Stimulated activated CD8-positive, alpha-beta memory T cell treated with anti-CD3 and anti-CD28 coated beads, Interleukin-7, amount 100 ng/mL, for 4 hours (primary cell): ENCODE results near the gene CD163L1.
"Not testable (repeated sequence)": the region's sequence is repeated elsewhere in the genome, so short reads cannot be mapped to it uniquely, and the experiment has no call there.

Experiments
- DNase-seq, 2 donors: peaks; one replicate each; pipeline ENCODE4 v3.0.0-alpha.2; 2020; ENCODE audit warnings: low read depth in 2 of 2

Gene CD163L1

DNA sequence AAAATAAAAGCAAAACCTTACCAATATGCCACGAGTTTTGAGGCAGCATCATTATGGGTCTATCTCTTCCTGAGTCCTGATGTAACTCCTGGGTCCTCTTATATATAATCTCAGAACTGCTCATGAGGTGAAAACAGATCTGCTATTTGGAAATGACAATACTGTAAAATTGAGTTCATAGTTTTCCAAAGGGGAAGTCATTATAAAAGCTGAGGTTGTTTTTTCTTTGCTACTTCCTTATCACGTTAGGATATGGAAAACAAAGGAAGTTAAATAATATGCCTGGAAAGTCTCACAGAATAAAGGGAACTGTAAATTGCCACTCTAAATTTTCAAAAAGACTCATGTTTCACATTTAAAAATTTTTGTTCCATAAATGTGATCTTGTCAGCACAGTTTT is at the start of gene CD163L1:
CD163L1 (minus strand) TSS at position 78 of the 400 bp plus-strand sequence; CDS start at position 52, 26 bp downstream.
- no peak for DNase-seq

DNA sequence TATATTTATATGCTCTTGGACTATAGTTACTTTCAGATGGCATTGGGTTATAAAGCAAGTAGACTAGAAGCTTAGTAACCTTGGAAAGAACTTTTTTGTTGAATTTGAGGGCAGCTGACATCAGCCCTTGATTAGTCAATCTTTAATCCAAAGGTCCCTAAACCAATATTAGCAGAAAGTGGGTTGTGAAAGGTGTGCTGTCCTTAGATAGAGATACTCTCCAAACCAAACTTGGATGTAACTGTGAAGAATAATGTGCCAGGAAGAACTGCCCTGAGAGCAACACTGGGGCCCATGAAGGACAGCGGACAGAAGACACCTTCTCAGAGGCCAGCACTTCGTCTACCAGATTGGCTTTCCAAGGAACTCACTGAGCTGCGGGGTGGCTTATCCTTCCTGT is 49.1 kb upstream of the CD163L1 start:
- DNase-seq = no peak

DNA sequence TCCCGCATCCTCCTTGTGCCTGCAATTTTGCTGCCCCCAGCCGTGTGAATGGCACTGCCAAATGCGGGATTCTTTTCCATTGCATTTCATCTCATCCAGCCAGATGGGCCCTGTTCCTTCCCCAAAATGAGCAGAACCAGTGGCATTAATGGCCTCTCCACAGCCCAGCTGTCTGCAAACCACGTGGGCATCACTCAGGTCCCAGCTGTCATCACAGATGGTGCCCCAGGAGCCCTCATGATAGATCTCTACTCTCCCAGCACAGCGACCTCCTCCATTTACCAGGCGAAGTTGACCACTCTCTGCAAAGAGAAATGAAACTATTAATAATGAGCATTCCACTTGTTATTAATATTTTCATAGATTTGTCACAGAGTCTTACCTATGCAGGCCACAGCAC is 42.6 kb upstream of the CD163L1 start:
- DNase-seq = no peak

DNA sequence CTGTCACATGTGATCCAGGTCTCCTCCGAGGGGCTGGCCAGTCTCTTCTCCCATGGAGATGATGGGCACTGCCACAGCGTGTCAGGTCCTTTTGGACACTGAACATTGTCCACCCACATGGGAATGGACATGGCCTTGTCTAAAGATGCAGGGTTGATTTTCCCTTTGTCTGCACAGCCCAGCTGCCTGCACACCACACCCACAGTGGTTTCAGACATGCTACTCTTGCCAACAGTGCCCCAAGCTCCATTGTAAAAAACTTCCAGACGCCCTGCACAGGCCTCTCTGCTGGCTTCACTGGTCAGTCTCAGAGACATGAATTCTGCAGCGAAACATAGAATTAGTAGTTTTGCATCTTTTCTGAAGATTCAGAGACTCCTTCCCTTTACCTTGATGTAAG is 41.1 kb upstream of the CD163L1 start:
- no peak for DNase-seq

DNA sequence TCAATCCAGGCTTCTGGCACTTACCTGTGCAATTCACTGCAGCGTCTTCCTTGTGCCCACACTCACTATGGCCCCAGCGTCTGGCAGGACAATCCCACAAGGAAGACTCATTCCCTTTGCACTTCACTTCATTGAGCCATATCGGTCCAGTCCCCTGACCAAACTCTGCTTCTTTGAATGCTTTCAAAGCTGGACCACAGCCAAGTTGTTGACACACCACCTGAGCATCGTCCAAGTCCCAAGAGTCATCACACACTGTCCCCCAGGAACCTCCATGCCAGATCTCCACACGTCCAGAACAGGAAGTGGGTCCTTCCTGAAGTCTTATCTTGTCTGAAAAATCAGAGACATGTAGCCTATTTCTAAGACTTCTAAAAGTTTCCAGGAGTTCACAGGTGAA is 39.4 kb upstream of the CD163L1 start:
- no peak for DNase-seq

DNA sequence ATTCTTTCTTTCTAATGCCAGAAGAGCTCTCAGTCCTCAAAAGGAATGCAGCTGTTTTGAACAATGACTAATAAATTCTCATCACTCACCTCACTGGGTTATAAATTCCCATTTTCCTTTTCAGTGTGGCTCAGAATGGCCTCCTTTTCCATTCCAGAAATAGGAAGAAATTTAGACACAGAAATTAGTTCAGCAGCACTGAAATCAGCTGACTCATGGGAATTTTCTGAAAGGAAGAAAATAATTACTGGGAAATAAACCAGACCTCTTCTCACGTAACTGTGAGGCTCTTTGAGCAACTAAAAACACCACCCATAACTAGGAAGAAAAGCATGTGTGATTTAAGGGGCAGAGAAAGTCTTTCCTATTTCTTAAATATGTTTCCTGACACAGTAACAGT is 35.8 kb upstream of the CD163L1 start:
- no peak for DNase-seq

DNA sequence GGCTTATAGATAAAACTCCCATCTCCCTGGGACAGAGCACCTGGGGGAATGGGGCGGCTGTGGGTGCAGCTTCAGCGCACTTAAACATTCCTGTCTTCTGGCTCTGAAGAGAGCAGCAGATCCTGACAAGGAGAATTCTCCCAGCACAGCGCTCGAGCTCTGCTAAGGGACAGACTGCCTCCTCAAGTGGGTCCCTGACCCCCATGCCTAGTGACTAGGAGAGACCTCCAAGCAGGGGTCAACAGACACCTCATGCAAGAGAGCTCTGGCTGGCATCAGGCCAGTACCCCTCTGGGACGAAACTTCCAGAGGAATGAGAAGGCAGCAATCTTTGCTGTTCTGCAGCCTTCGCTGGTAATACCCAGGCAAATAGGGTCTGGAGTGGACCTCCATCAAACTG is 28.1 kb upstream of the CD163L1 start:
- DNase-seq = no peak

DNA sequence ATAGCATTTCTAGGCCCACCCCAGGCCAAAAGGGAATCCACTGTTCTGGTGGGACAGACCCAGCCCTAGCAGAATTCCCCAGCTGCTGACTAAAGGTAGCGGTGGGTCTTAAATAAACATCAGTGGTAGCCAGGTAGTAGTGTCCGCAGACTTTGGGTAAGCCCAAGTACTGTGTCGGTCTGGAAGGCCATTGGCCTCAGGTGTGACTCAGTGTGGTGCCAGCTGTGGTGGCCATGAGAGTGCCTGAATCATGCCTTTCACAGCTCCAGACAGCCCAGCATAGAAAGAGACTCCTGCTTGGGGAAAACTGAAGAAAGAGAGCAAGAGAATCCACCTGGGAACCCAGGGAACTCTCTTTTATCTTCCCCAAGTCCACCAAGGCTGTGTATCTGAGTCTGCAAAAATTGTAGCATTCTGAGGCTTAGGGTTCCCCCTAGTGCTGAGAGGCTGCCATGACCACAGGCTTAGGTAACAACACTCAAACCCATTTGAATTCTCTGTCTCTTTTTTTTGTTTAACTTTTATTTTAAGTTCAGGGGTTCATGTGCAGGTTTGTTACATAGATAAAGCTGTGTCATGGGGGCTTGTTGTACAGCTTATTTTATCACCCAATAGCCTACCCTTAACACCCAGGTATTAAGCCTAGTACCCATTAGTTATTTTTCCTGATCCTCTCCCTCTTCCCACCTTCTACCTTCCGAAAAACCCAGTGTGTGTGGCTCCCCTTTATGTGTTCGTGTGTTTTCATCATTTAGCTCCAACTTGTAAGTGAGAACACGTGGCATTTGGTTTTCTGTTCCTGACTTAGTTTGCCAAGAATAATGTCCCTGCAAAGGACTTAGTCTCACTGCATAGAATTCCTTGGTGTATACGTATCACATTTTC is 16.7 kb upstream of the CD163L1 start:
- peak; percentile 7 to 18 for DNase-seq

DNA sequence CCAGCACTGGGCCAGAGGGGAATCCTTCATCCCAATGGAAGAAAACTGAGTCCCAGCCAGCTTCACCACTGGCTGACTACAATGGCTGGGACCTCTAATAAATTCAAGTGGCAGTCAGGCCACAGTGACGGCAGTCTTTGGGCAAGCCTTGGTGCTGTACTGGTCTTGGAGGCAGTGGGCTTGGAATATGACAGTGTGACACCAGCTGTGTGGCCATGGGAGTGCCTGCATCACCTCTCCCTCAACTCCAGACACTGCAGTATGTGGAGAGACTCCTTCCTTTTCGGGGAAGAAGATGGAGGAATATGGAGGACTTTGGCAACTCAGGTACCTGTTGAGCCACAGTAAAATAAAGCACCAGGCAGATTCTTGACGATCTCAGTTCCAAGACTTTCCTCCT is 16.0 kb upstream of the CD163L1 start:
- DNase-seq = no peak

DNA sequence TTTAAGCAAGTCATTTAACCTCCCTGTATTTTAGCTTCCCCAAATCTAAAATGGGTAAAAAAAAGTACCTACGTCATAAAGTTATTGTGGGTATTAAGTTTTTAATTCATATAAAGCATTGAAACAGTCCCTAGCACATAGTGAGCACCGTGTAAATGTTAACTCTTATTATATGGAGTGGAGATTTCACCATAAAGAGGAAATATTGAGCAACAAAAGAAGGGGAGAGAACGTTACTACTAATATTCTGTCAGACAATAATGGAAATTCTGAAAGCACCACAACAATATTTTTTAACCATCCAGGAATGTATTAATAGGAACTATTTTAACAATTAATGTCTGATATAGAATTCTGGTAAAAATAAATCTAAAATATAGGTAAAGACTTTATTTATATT is 7.8 kb upstream of the CD163L1 start:
- no peak for DNase-seq

DNA sequence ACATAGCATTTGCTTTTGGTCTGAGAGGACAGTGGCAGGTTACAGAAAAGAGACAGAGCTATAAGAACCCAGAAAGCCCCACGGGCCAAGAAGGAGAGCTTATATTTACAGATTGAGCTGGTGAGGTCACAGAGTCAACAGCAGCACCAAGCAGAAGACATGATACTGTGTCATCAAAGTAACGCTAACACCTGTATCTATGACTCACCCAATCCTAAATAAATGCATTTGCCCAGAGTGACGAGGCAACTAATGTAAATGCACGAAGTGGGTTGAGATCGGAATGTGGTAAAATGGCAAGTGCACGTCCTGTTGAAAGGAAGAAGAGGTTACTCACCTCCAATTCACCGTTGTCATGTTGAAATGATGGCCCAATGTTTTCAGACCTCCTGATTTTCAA is 6.7 kb upstream of the CD163L1 start:
- no peak for DNase-seq

DNA sequence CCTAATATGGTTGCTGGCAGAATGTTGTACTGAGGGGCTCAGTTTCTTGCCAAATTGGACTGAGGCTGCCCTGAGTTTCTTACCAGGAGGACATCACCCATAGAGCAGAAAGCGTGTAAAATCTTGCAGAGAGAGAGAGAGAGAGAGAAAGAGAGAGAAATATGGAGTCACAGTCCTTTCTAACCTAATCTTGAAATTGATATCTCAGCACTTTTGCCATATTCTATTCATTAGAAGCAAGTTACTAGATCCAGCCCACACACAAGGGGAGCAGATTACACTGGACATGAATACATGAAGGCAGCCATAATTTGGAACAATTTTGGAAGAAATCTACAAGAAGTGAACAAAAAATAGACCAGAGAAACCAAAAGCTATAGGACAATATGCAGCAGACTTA is 4.1 kb upstream of the CD163L1 start:
- DNase-seq = no peak

DNA sequence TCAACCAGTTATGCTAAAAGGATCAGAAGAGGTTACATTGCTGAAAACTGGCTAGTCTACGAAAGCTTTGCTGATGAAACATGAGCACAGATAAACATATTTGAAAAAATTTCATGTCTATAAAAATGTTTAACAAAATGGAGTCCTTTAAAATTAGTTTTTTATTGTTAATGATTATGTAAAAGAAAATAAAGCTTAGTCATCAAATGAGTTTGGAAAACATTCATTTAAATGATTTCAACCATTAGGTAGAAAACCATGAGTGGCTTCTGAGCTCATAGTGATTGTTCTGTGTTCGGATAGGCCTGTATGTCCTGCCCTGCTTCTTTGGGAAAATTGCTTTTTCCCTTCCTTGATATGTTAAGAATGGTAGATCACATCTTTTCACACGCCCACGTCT is 584 bp upstream of the CD163L1 start:
- no peak for DNase-seq

DNA sequence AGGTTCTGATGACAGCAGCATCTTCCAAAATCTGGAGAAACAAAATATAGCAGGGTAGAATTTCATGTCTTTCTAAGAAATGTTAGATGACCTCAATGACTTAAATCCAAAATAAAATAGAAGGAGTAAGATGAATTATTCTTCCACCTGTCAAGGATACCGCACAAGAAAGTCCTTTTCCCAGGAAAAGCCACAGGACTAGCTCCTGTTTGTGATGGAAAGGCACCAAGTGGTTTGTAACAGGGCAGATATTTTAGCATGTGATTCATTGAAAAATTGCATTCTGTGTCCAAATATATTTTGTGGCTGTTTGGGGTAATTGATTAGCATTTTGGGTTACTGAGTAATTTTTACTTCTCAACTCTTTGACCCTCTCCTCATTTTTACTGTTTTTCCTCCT is 2.7 kb downstream of the CD163L1 start:
- DNase-seq = no peak

DNA sequence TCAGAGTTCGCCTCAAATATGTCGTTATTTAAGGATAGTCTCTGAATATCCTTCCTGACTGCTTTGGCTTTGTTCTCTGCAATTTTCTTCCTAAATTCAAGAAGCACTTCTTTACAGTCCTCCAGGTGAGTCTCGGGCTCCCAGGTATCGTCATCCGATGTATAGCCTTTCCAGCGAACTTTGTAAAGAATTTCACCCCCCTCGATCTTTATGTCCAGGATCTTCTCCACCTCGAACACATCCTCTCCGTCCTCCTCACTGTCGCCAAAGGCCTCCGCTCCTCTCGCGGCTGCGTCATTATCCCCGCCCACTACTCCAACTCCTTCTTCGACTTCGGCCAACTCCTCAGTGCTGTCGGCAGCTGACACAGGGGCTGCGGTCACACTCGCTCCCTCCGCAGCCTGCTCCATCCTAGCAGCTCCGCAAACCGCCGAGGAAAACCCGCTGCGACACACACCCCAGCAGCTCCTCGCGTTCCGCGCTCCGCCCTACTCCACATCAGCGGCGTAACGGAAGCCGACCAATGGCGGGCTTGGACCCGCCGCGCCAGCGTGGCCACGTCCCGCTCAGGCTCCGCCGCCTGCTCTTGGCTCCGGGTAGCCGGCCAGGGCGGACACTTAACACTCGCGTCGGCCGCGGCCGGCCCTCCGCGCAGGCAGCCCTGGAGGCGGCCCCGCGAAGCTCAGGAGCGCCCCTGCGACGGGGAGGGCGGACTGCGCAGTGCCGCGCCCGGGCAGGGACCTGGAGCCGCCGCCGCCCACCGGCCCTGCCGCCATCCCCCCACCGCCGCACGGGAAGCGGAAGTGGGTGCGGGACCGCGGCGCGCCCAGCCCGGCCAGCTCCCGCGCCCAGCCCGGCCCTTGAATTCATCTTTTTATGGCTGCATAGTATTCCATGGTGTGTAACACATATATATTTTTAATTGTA is 4.1 kb downstream of the CD163L1 start:
- DNase-seq = peak in 1 of 2 donors; percentile 46

DNA sequence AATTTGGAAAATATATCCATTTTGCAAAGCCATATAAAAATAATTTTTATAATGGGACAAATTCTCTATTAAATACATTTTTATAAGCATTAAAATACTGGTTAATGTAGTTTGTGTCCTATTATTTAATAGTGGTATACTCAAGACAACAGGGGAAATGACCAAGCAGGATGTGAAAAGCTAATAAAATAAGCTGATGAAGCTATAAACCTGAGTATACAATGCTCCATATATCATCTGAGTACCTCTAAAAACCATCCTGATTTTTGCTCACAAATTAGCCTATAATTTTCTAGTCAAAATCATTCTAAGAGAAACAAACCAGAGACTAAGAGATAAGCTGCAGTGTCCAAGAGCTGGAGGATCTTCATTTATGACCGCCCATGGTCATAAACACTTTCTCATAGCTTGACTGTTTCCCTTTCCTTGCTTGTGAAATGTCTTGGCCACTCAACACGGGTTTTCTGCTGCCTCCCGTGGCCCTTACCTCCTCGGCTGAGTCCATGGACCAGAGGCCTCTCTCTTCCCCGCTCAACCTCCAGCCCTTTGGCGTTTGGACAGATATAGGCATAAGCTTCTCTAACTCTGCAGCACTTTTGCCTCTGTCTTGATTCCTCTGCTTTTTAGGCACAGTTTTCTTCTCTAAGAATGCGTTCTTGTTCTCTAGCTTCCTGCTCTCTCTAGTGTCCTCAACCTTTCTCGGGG is 5.5 kb downstream of the CD163L1 start:
- DNase-seq = not testable (repeated sequence)

DNA sequence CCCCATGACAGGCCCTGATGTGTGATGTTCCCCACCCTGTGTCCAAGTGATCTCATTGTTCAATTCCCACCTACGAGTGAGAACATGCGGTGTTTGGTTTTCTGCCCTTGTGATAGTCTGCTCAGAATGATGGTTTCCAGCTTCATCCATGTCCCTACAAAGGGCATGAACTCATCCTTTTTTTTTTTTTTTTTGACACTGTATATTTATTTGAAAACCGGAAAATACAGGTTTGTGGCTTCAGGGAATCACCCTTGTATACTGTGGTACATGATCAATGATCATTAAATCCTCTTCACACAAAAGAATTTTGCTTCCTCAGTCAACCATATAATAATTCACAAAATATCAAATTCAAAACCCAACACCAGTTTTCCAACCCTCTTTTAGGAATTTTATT is 6.5 kb downstream of the CD163L1 start:
- DNase-seq = not testable (repeated sequence)

DNA sequence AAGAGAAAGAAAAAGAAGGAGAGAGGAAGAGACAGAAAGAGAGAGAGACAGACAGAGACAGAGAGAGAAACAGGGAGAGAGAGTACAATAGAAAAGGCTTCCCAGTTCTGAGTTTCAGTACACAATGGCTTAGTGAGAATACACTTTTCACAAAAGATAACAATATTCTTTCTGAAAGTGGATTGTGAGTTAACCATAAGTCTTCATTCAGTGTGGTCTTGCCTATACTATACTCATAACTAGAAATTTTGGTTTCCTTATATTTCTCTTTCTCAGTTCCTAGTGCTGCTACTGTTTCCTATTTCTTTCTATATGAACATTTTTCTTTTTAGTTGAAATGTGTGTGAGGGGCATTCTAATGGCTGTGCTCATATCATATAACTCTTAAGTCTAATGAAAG is 9.3 kb downstream of the CD163L1 start:
- no peak for DNase-seq

DNA sequence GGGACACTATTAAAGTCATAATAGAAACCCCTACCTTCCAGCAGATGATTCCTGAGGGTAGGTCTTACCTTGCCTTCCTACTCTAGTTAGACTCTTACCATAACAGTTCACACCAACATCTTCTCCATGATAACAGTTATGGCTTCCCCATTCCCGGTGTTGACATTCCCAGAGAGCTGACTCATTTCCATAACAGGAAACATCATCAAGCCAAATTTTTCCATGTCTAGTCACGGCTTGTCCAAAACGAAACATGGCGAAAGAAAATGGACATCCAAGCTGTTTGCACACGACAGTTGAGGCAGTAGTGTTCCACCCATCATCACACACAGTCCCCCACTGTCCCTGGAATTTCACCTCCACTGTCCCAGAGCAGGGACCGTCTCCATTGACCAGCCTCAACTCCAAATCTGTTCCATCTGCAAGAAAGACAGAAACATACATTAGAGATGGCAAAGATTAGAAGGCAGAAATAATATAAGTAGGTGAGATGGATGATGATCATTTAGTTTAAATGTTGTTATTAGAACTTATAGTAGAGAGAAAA is 10.6 kb downstream of the CD163L1 start:
- no peak for DNase-seq

DNA sequence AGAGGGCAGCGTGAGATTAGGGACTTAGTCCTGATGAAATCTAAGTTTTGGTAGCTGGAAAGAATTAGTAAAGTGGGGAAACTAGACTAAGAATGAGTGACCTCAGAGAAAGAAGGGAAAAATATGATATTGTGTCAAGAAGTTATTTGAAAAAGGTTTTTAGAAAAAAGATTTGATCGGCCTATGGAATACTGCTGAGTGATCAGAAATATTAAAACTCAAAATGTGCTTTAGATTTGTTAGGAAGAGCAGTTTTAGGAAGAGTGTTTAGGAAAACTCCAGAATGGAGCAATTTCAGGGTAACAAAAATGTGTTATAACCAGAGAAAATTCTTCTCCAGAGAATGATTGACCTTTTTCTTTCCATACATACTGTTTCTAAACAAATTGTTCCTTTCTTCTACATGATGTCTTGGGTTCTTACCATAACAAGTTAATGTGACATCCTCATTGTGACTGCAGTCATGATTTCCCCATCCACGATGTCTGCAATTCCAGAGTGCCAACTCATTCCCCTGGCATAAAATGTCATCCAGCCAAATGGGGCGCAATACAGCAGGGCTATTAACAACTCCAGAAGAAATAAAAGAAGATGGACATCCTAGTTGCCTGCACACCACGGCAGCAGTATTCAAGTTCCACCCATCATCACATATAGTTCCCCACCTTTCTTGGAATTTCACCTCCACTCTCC is 11.8 kb downstream of the CD163L1 start:
- DNase-seq = no peak

DNA sequence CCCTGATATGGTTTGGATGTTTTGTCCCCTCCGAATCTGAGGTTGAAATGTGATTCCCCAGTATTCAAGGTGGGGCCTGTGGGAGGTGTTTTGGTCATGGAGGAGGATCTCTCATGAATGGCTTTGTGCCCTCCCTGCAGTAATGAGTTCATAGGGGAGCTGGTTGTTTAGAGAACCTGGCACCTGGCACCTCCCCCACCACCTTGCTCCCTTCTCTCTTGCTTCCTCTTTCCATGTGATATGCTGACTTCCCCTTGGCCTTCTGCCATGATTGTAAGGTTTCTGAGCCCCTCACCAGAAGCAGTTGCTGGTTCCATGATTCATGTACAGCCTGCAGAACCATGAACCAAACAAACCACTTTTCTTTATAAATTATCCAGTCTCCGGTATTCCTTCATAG is 32.6 kb downstream of the CD163L1 start:
- DNase-seq = no peak
